Measurements from ENCODE around the gene SPAAR. TPM values are rescaled to one million over a fixed set of nuclear protein-coding genes. Genes with fewer than 3 reads are reported as not detected.
A peak's percentile ranks its signal among the peaks of the same experiment; 100 is the strongest.
"Not testable (repeated sequence)": the region's sequence is repeated elsewhere in the genome, so short reads cannot be mapped to it uniquely, and the experiment has no call there.

SPAAR gene
- polyA plus RNA-seq, 1 experiment = 0.17 TPM

- no peak for DNase-seq (ENCODE audit: low read depth, low spot score)
Measured at GRCh38 chr9:35933550-35934067, 24.3 kb downstream of the SPAAR start.

GRCh38 chr9:35934069-35934468 is 24.8 kb downstream of the SPAAR start:
- H3K27me3 ChIP-seq (ENCODE audit: control insufficient read depth, insufficient read depth, low read length); H3K27ac ChIP-seq (ENCODE audit: low read depth, low read length); POLR2A ChIA-PET; DNase-seq (ENCODE audit: low read depth, low spot score); H3K9me3 ChIP-seq (ENCODE audit: control insufficient read depth, insufficient read depth, low read length); H3K4me3 ChIP-seq (ENCODE audit: low read depth, low read length): not testable (repeated sequence)
- CTCF ChIA-PET = interaction anchor here (1.0 to 4.8 kb wide), 2 partner anchors 12 to 74 kb away, joined by 3 to 34 read pairs; no protein-coding TSS in a partner anchor

More at GRCh38 chr9:35933550-35934067, 24.3 kb downstream of the SPAAR start:
- no peaks in the 10 kb centered on the region for H3K9me3 ChIP-seq (ENCODE audit: control insufficient read depth, insufficient read depth, low read length)
- ChIA-PET POLR2A (no interaction called here), CTCF (interaction anchor here (1.0 to 4.8 kb wide), 2 partner anchors 12 to 75 kb away, joined by 3 to 34 read pairs; no protein-coding TSS in a partner anchor)
- H3K27me3 ChIP-seq (ENCODE audit: control insufficient read depth, insufficient read depth, low read length) = no peaks in the 10 kb centered on the region
- no peak overlapping the region for H3K27ac ChIP-seq (ENCODE audit: low read depth, low read length)
- H3K4me3 ChIP-seq (ENCODE audit: low read depth, low read length) = no peak overlapping the region
- TF ChIP-seq CTCF (IDR thresholded peaks at IDR 0.05; ENCODE audit: low read depth, low read length) = no peak

- no peaks in the 10 kb centered on the region for H3K9me3 ChIP-seq (ENCODE audit: control insufficient read depth, insufficient read depth, low read length)
- CTCF ChIA-PET = interaction anchor here (1.4 to 4.8 kb wide), 3 partner anchors 11 to 32 kb away, joined by 3 to 34 read pairs (median 5); no protein-coding TSS in a partner anchor
- H3K4me3 ChIP-seq (ENCODE audit: low read depth, low read length) = no peak overlapping the region
- TF ChIP-seq CTCF (IDR thresholded peaks at IDR 0.05; ENCODE audit: low read depth, low read length) = no peak
- POLR2A ChIA-PET = interaction anchor here (1.0 to 2.5 kb wide), 3 partner anchors 11 to 30 kb away, joined by 3 to 16 read pairs (median 7); partner anchors contain the start of gene HRCT1
- H3K27ac ChIP-seq (ENCODE audit: low read depth, low read length) = no peak overlapping the region
- DNase-seq (ENCODE audit: low read depth, low spot score) = no peak
- no peaks in the 10 kb centered on the region for H3K27me3 ChIP-seq (ENCODE audit: control insufficient read depth, insufficient read depth, low read length)
Measured at GRCh38 chr9:35935261-35935660, 26.0 kb downstream of the SPAAR start.

GRCh38 chr9:35935755-35936509 is 26.6 kb downstream of the SPAAR start:
- no peaks in the 10 kb centered on the region for H3K27me3 ChIP-seq (ENCODE audit: control insufficient read depth, insufficient read depth, low read length)
- DNase-seq (ENCODE audit: low read depth, low spot score) = peak; percentile 47
- POLR2A ChIA-PET = interaction anchor here (1.0 to 2.5 kb wide), 4 partner anchors 9 to 30 kb away, joined by 3 to 16 read pairs (median 6); partner anchors contain the start of gene HRCT1
- no peak overlapping the region for H3K4me3 ChIP-seq (ENCODE audit: low read depth, low read length)
- CTCF ChIA-PET = interaction anchor here (1.4 to 4.8 kb wide), 3 partner anchors 10 to 33 kb away, joined by 3 to 34 read pairs (median 5); no protein-coding TSS in a partner anchor
- no peak for TF ChIP-seq CTCF (IDR thresholded peaks at IDR 0.05; ENCODE audit: low read depth, low read length)
- peak overlapping the region; percentile 68 for H3K27ac ChIP-seq (ENCODE audit: low read depth, low read length)
- no peaks in the 10 kb centered on the region for H3K9me3 ChIP-seq (ENCODE audit: control insufficient read depth, insufficient read depth, low read length)

- H3K9me3 ChIP-seq (ENCODE audit: control insufficient read depth, insufficient read depth, low read length) = no peaks in the 10 kb centered on the region
- ChIA-PET CTCF (interaction anchor here (4.8 kb wide), 1 partner anchor 9 kb away, joined by 34 read pairs; no protein-coding TSS in a partner anchor), POLR2A (interaction anchor here (2.5 kb wide), 1 partner anchor 13 kb away, joined by 16 read pairs; no protein-coding TSS in a partner anchor)
- H3K27me3 ChIP-seq (ENCODE audit: control insufficient read depth, insufficient read depth, low read length) = no peaks in the 10 kb centered on the region
- DNase-seq (ENCODE audit: low read depth, low spot score) = no peak
- TF ChIP-seq CTCF (IDR thresholded peaks at IDR 0.05; ENCODE audit: low read depth, low read length) = no peak
- peak overlapping the region; percentile 32 for H3K27ac ChIP-seq (ENCODE audit: low read depth, low read length)
- no peak overlapping the region for H3K4me3 ChIP-seq (ENCODE audit: low read depth, low read length)
Measured at GRCh38 chr9:35937227-35937626, 27.9 kb downstream of the SPAAR start.

Data from AG04450 (cell line).